Astrocyte (in vitro differentiated cells and primary cell): ENCODE results near the gene LRMDA. TPM values are rescaled to one million over a fixed set of nuclear protein-coding genes. Genes with fewer than 3 reads are reported as not detected.

Experiments
- DNase-seq: peaks from one replicate; pipeline ENCODE4 v3.0.0-alpha.2; 2010; ENCODE audit warnings: low read depth
- FAIRE-seq: peaks from 2 replicates; lab custom pipeline; 2011; peaks lifted over from hg19 to GRCh38; lab: Jason Lieb, UNC
- H2AFZ ChIP-seq: 2 replicates; pipeline ENCODE4 v1.6.0; 2012; ENCODE audit warnings: low read depth, low read length, inconsistent platforms
- H3K27ac ChIP-seq: 2 replicates; pipeline ENCODE4 v1.5.1; 2011; ENCODE audit warnings: low read depth, low read length, inconsistent platforms
- H3K27me3 ChIP-seq: 2 replicates; pipeline ENCODE4 v1.6.0; 2011; ENCODE audit warnings: low read length, inconsistent platforms; ENCODE audit not compliant: insufficient read depth
- H3K36me3 ChIP-seq: 2 replicates; pipeline ENCODE4 v1.5.1; 2011; ENCODE audit warnings: low read length, inconsistent platforms; ENCODE audit not compliant: insufficient read depth
- H3K4me1 ChIP-seq: 2 replicates; pipeline ENCODE4 v1.5.1; 2011; ENCODE audit warnings: low read length, inconsistent platforms; ENCODE audit not compliant: insufficient read depth
- H3K4me2 ChIP-seq: 2 replicates; pipeline ENCODE4 v1.6.0; 2012; ENCODE audit warnings: low read length, inconsistent platforms
- H3K4me3 ChIP-seq: 2 replicates; pipeline ENCODE4 v1.5.1; 2011; ENCODE audit warnings: low read depth, mild to moderate bottlenecking, low read length, inconsistent platforms; ENCODE audit not compliant: insufficient read depth
- H3K79me2 ChIP-seq: 2 replicates; pipeline ENCODE4 v1.6.0; 2012; ENCODE audit warnings: mild to moderate bottlenecking, low read length, inconsistent platforms; ENCODE audit not compliant: insufficient read depth
- H3K9ac ChIP-seq: 2 replicates; pipeline ENCODE4 v1.6.0; 2012; ENCODE audit warnings: mild to moderate bottlenecking, low read length, inconsistent platforms
- H3K9me3 ChIP-seq: 2 replicates; pipeline ENCODE4 v1.5.1; 2012; ENCODE audit warnings: low read depth, mild to moderate bottlenecking, low read length, inconsistent platforms; ENCODE audit not compliant: insufficient read depth
- H4K20me1 ChIP-seq: 2 replicates; pipeline ENCODE4 v1.6.0; 2012; ENCODE audit warnings: low read length, inconsistent platforms; ENCODE audit not compliant: insufficient read depth
- H3K27ac Mint-ChIP-seq: one replicate; pipeline ENCODE4 v1.8.0; 2021; ENCODE audit warnings: mild to moderate bottlenecking, mixed read lengths; ENCODE audit not compliant: unreplicated experiment
- H3K27me3 Mint-ChIP-seq: one replicate; pipeline ENCODE4 v1.8.0; 2021; ENCODE audit warnings: low read depth, mixed read lengths; ENCODE audit not compliant: unreplicated experiment
- H3K36me3 Mint-ChIP-seq: one replicate; pipeline ENCODE4 v1.8.0; 2021; ENCODE audit warnings: low read depth, mixed read lengths; ENCODE audit not compliant: unreplicated experiment
- H3K4me1 Mint-ChIP-seq: one replicate; pipeline ENCODE4 v1.8.0; 2021; ENCODE audit warnings: low read depth, mixed read lengths; ENCODE audit not compliant: unreplicated experiment
- H3K4me3 Mint-ChIP-seq: one replicate; pipeline ENCODE4 v1.8.0; 2021; ENCODE audit warnings: mild to moderate bottlenecking, moderate library complexity, mixed read lengths; ENCODE audit not compliant: unreplicated experiment
- H3K9me3 Mint-ChIP-seq: one replicate; pipeline ENCODE4 v1.8.0; 2021; ENCODE audit warnings: mild to moderate bottlenecking, mixed read lengths; ENCODE audit not compliant: unreplicated experiment
- EZH2 ChIP-seq: IDR thresholded peaks from 2 replicates; pipeline ENCODE4 v1.6.1; 2012; ENCODE audit warnings: mild to moderate bottlenecking, low read length, inconsistent platforms; ENCODE audit not compliant: insufficient read depth
- total RNA-seq: library from RNA; stranded (reverse); gene quantifications from 2 replicates; pipeline ENCODE4 v1.2.1, GENCODE V29; 2021
- TF ChIP-seq, protein P1 (sequence below): IDR thresholded peaks from 2 replicates; pipeline ENCODE4 v1.5.1; 2011; ENCODE audit warnings: low read depth, mild to moderate bottlenecking, inconsistent platforms, low read length, moderate library complexity; ENCODE audit not compliant: insufficient read depth

LRMDA gene
- total RNA-seq, 1 donor from 2014 or later: 2.7 TPM

- no peaks in the 10 kb centered on the region for H3K27me3 ChIP-seq
- H3K4me1 ChIP-seq: no peaks in the 10 kb centered on the region
- no peaks in the 10 kb centered on the region for H3K9me3 Mint-ChIP-seq
- no peak overlapping the region for H3K27ac ChIP-seq
- H2AFZ ChIP-seq: no peak overlapping the region
- H3K27me3 Mint-ChIP-seq: peaks cover 12% of the 10 kb centered on the region
- no peaks in the 10 kb centered on the region for H3K36me3 Mint-ChIP-seq
- H3K4me3 ChIP-seq: no peak overlapping the region
- TF ChIP-seq, protein P1, sequence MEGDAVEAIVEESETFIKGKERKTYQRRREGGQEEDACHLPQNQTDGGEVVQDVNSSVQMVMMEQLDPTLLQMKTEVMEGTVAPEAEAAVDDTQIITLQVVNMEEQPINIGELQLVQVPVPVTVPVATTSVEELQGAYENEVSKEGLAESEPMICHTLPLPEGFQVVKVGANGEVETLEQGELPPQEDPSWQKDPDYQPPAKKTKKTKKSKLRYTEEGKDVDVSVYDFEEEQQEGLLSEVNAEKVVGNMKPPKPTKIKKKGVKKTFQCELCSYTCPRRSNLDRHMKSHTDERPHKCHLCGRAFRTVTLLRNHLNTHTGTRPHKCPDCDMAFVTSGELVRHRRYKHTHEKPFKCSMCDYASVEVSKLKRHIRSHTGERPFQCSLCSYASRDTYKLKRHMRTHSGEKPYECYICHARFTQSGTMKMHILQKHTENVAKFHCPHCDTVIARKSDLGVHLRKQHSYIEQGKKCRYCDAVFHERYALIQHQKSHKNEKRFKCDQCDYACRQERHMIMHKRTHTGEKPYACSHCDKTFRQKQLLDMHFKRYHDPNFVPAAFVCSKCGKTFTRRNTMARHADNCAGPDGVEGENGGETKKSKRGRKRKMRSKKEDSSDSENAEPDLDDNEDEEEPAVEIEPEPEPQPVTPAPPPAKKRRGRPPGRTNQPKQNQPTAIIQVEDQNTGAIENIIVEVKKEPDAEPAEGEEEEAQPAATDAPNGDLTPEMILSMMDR: no peak
- TF ChIP-seq EZH2: no peak
- H3K79me2 ChIP-seq: no peaks in the 10 kb centered on the region
- no peak overlapping the region for H3K9ac ChIP-seq
- DNase-seq: no peak
- H3K4me2 ChIP-seq: no peak overlapping the region
- no peak overlapping the region for H3K4me3 Mint-ChIP-seq
- H3K4me1 Mint-ChIP-seq: peaks cover 1% of the 10 kb centered on the region
- no peak for FAIRE-seq
- no peak overlapping the region for H3K27ac Mint-ChIP-seq
- H4K20me1 ChIP-seq: no peaks in the 10 kb centered on the region
- no peaks in the 10 kb centered on the region for H3K36me3 ChIP-seq
- H3K9me3 ChIP-seq: no peaks in the 10 kb centered on the region
Measured at GRCh38 chr10:75895259-75895658, 463.8 kb downstream of the LRMDA start.

DNA sequence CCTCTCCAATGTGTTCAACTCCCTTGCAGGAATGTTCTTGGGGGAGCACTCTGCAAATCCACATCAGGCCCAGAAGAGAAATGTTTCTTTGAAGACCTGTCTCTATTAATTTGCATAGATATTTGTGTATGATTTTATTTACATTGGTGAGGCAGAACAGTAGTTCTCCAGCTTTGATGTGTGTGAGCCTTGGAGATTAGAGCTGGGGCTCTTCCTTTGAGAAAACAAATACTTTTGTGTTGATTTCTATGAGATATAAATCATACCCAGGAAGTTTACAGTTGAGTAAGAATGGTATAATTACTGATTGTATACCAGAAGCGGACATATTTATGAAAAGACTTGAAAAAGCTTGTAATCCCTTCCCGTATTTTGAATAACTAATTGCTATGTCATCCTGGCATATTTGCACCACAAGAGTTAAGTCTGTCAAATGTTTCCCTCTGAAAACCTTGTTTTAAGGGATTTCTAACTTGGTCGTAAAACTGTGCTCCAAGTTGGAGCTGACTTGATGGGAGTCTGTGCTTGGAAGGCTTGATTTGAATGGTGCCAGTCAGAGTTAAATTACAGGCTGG lies 468.5 kb downstream of the LRMDA start:
- no peaks in the 10 kb centered on the region for H4K20me1 ChIP-seq
- no peaks in the 10 kb centered on the region for H3K36me3 Mint-ChIP-seq
- H3K9ac ChIP-seq: no peak overlapping the region
- peaks cover 19% of the 10 kb centered on the region for H3K27me3 Mint-ChIP-seq
- no peak for TF ChIP-seq EZH2
- TF ChIP-seq, protein P1: no peak
- H3K4me1 Mint-ChIP-seq: peaks cover 1% of the 10 kb centered on the region
- H3K9me3 ChIP-seq: no peaks in the 10 kb centered on the region
- H2AFZ ChIP-seq: no peak overlapping the region
- no peak overlapping the region for H3K27ac ChIP-seq
- H3K79me2 ChIP-seq: no peaks in the 10 kb centered on the region
- H3K4me2 ChIP-seq: no peak overlapping the region
- H3K4me3 ChIP-seq: no peak overlapping the region
- H3K4me1 ChIP-seq: no peaks in the 10 kb centered on the region
- FAIRE-seq (no peak), DNase-seq (no peak)
- no peaks in the 10 kb centered on the region for H3K36me3 ChIP-seq
- no peak overlapping the region for H3K4me3 Mint-ChIP-seq
- peaks cover 10% of the 10 kb centered on the region for H3K27me3 ChIP-seq
- no peak overlapping the region for H3K27ac Mint-ChIP-seq
- H3K9me3 Mint-ChIP-seq: peaks cover 2% of the 10 kb centered on the region

DNA sequence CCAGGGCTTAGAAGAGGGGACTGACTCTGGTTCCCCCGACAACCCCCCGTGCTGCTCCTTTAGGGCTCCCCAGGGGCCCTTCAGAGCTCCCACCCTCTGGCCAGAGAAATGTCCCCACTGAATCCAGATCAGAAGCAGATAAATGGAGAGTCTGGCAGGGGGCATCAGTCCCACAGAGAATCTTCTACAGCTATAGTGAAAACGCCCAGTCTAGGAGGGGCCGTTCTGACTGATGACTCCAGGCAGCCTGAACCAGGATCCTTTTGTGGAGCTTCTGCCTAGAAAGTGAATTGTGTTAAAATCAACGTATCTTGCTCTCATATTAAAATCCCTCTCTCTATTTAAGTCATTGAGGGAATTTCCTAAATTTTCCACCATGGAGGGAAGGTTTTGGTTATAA lies 471.4 kb downstream of the LRMDA start:
- H3K9me3 ChIP-seq: no peaks in the 10 kb centered on the region
- H3K27ac Mint-ChIP-seq: no peak overlapping the region

More for the DNA sequence above, 471.4 kb downstream of the LRMDA start:
- FAIRE-seq: no peak
- Histone ChIP-seq H3K27ac (no peak overlapping the region), H3K4me3 (no peak overlapping the region), H3K9ac (no peak overlapping the region), H3K27me3 (peaks cover 11% of the 10 kb centered on the region), H3K4me1 (no peaks in the 10 kb centered on the region), H3K79me2 (no peaks in the 10 kb centered on the region), H4K20me1 (no peaks in the 10 kb centered on the region), H2AFZ (no peak overlapping the region), H3K36me3 (no peaks in the 10 kb centered on the region), H3K4me2 (no peak overlapping the region)
- H3K4me1 Mint-ChIP-seq: peaks cover 1% of the 10 kb centered on the region
- peaks cover 2% of the 10 kb centered on the region for H3K9me3 Mint-ChIP-seq
- no peak for DNase-seq
- no peaks in the 10 kb centered on the region for H3K36me3 Mint-ChIP-seq
- peaks cover 24% of the 10 kb centered on the region for H3K27me3 Mint-ChIP-seq
- TF ChIP-seq EZH2: no peak
- TF ChIP-seq, protein P1: no peak
- no peak overlapping the region for H3K4me3 Mint-ChIP-seq
